ENCODE measurements around the gene SHROOM1. TPM values are rescaled to one million over a fixed set of nuclear protein-coding genes. Genes with fewer than 3 reads are reported as not detected.
A peak's percentile ranks its signal among the peaks of the same experiment; 100 is the strongest.

Gene SHROOM1
- total and polyA plus RNA-seq, 7 donors, result 4.2 to 25.1 (median 20.0) TPM

GRCh38 chr5:132832612-132833011 is 2.2 kb upstream of the SHROOM1 start:
- Histone ChIP-seq H3K9me3 (no peaks in the 10 kb centered on the region), H3K27ac (no peak overlapping the region), H3K4me3 (no peak overlapping the region), H3K27me3 (no peaks in the 10 kb centered on the region), H3K4me1 (peaks cover 0 to 13% (median 7%) of the 10 kb centered on the region in 4 donors), H3K36me3 (no peaks in the 10 kb centered on the region)
- 93 to 96% methylated on average over 5 of the region's 5 CpGs for WGBS, 2 donors
- no peak for DNase-seq
- intact Hi-C loops (cut with DNase I), result loop anchor here (5.0 kb wide), 1 partner anchor 220 kb away; the partner anchor contains the start of gene HSPA4
- TF ChIP-seq CTCF (IDR thresholded peaks at IDR 0.05), result no peak
- no peak for TF ChIP-seq EP300 (IDR thresholded peaks at IDR 0.05)
- no peak for TF ChIP-seq POLR2A (IDR thresholded peaks at IDR 0.05)

GRCh38 chr5:132831095-132831860 is 831 bp upstream of the SHROOM1 start:
- Histone ChIP-seq H3K4me1 (peaks cover 0 to 13% (median 7%) of the 10 kb centered on the region in 4 donors), H3K9me3 (no peaks in the 10 kb centered on the region), H3K36me3 (no peaks in the 10 kb centered on the region), H3K4me3 (peak overlapping the region; percentile 39 to 76 (median 60)), H3K27me3 (peaks cover 0 to 2% (median 0%) of the 10 kb centered on the region in 3 donors), H3K27ac (peak overlapping the region; percentile 66 to 81 (median 74))
- no peak for TF ChIP-seq EP300 (IDR thresholded peaks at IDR 0.05)
- TF ChIP-seq POLR2A (IDR thresholded peaks at IDR 0.05), result no peak
- no peak for TF ChIP-seq POLR2AphosphoS5 (IDR thresholded peaks at IDR 0.05)
- no peak for TF ChIP-seq CTCF (IDR thresholded peaks at IDR 0.05)
- 53 to 88% methylated on average over 15 of the region's 15 CpGs for WGBS, 2 donors
- no peak for DNase-seq
- intact Hi-C loops (cut with DNase I), result loop anchor here (2.0 to 5.0 kb wide), 2 partner anchors 36 to 221 kb away; partner anchors contain the start of genes GDF9, HSPA4 and UQCRQ

GRCh38 chr5:132829742-132830435 is 558 bp downstream of the SHROOM1 start:
- WGBS, 2 donors, result 1 to 3% methylated on average over 75 of the region's 75 CpGs
- intact Hi-C loops (cut with DNase I), result loop anchor here (2.0 to 10.0 kb wide), 3 partner anchors 37 to 222 kb away; partner anchors contain the start of genes GDF9, HSPA4, KIF3A and UQCRQ
- Histone ChIP-seq H3K4me1 (peaks cover 0 to 13% (median 11%) of the 10 kb centered on the region in 4 donors), H3K9me3 (no peaks in the 10 kb centered on the region), H3K27ac (peak overlapping the region; percentile 66 to 81 (median 74)), H3K4me3 (peak overlapping the region; percentile 39 to 76 (median 60)), H3K36me3 (no peaks in the 10 kb centered on the region), H3K27me3 (peaks cover 0 to 16% (median 12%) of the 10 kb centered on the region in 3 donors)
- DNase-seq, result peak; percentile 85
- TF ChIP-seq POLR2A (IDR thresholded peaks at IDR 0.05) (no peak), CTCF (IDR thresholded peaks at IDR 0.05) (peak; percentile 69 to 93 (median 82)), POLR2AphosphoS5 (IDR thresholded peaks at IDR 0.05) (peak in 2 of 4 donors; percentile 28 to 40), EP300 (IDR thresholded peaks at IDR 0.05) (no peak)

- Histone ChIP-seq H3K4me3 (peak overlapping the region in 2 of 4 donors; percentile 51 to 76), H3K4me1 (peaks cover 0 to 13% (median 11%) of the 10 kb centered on the region in 4 donors), H3K27ac (no peak overlapping the region), H3K9me3 (no peaks in the 10 kb centered on the region), H3K27me3 (peaks cover 0 to 18% (median 12%) of the 10 kb centered on the region in 3 donors), H3K36me3 (no peaks in the 10 kb centered on the region)
- intact Hi-C loops (cut with DNase I), result loop anchor here (10.0 kb wide), 1 partner anchor 94 kb away; the partner anchor contains the start of gene KIF3A
- WGBS, 2 donors, result 16 to 67% methylated on average over 4 of the region's 4 CpGs
- DNase-seq, result no peak
- no peak for TF ChIP-seq CTCF (IDR thresholded peaks at IDR 0.05)
Observed at GRCh38 chr5:132828846-132829494, 1.5 kb downstream of the SHROOM1 start.
